DMS153 treated with DMSO at 0.1 percent for 48 hours (cell line): ENCODE results near the gene MAP4.
"Not testable (repeated sequence)": the region's sequence is repeated elsewhere in the genome, so short reads cannot be mapped to it uniquely, and the experiment has no call there.

ENCODE experiments used
- DNase-seq: peaks from one replicate; lab custom pipeline; 2025; ENCODE audit not compliant: unreplicated experiment; lab: John Stamatoyannopoulos, UW

The MAP4 gene

GRCh38 chr3:48016301-48016973 is at the start of gene MAP4:
Gene MAP4 (minus strand): TSS chr3:48016416. CDS start chr3:47998860, 17,556 bp downstream.
- no peak for DNase-seq

- no peak for DNase-seq
These were observed 48.8 kb upstream of the MAP4 start for GRCh38 chr3:48065035-48065434.

GRCh38 chr3:48064292-48064829 is 48.1 kb upstream of the MAP4 start:
- DNase-seq: no peak

- not testable (repeated sequence) for DNase-seq
These were observed 45.4 kb upstream of the MAP4 start for GRCh38 chr3:48061586-48061985.

- no peak for DNase-seq
These were observed 41.9 kb upstream of the MAP4 start for GRCh38 chr3:48058091-48058490.

- no peak for DNase-seq
These were observed 41.3 kb upstream of the MAP4 start for GRCh38 chr3:48057521-48057920.

GRCh38 chr3:48047841-48048464 is 31.7 kb upstream of the MAP4 start:
- no peak for DNase-seq

GRCh38 chr3:48042071-48042760 is 26.0 kb upstream of the MAP4 start:
- no peak for DNase-seq

- DNase-seq: no peak
These were observed 23.4 kb upstream of the MAP4 start for GRCh38 chr3:48039487-48040190.

GRCh38 chr3:48038971-48039481 is 22.8 kb upstream of the MAP4 start:
- DNase-seq: no peak

- no peak for DNase-seq
These were observed 17.8 kb upstream of the MAP4 start for GRCh38 chr3:48034000-48034516.

- no peak for DNase-seq
These were observed 14.0 kb upstream of the MAP4 start for GRCh38 chr3:48030188-48030587.

- no peak for DNase-seq
These were observed 11.0 kb upstream of the MAP4 start for GRCh38 chr3:48026951-48027908.

- DNase-seq: no peak
These were observed 9.9 kb upstream of the MAP4 start for GRCh38 chr3:48026098-48026497.

- DNase-seq: no peak
These were observed 8.2 kb upstream of the MAP4 start for GRCh38 chr3:48024401-48024800.

GRCh38 chr3:48023377-48023776 is 7.2 kb upstream of the MAP4 start:
- no peak for DNase-seq

GRCh38 chr3:48022178-48022577 is 6.0 kb upstream of the MAP4 start:
- DNase-seq: no peak

- no peak for DNase-seq
These were observed 2.6 kb upstream of the MAP4 start for GRCh38 chr3:48018841-48019240.

GRCh38 chr3:48015431-48016180 is 610 bp downstream of the MAP4 start:
- DNase-seq: no peak
